Vagina (tissue), 2 donors: ENCODE measurements around the gene MAGOHB. TPM values are rescaled to one million over a fixed set of nuclear protein-coding genes. Genes with fewer than 3 reads are reported as not detected.

Experiments used
- DNase-seq, 2 donors: peaks; one replicate each; pipeline ENCODE4 v3.0.0-alpha.2; 2017; ENCODE audit errors: extremely low spot score in 2 of 2
- H3K27ac ChIP-seq: fragments of 200-600 bp; sonication (generic); one replicate; pipeline ENCODE4 v1.5.1; 2019
- H3K27me3 ChIP-seq: fragments of 200-600 bp; sonication (generic); one replicate; pipeline ENCODE4 v1.5.1; 2019
- H3K36me3 ChIP-seq, 2 donors: fragments of 200-600 bp; sonication (generic); one replicate each; pipeline ENCODE4 v1.5.1; 2017 to 2019
- H3K4me1 ChIP-seq: fragments of 200-600 bp; sonication (generic); one replicate; pipeline ENCODE4 v1.5.1; 2019
- H3K4me3 ChIP-seq, 2 donors: fragments of 200-600 bp; sonication (generic); 1 replicate in 1 of 2; 2 replicates in 1 of 2; pipeline ENCODE4 v1.5.1; 2016 to 2019
- H3K9me3 ChIP-seq: fragments of 200-600 bp; sonication (generic); one replicate; pipeline ENCODE4 v1.5.1; 2019
- CTCF ChIP-seq, 3 experiments: fragments of 450-650 bp in 2 of 3; fragments of 200-600 bp in 1 of 3; sonication (generic) in 1 of 3; IDR thresholded peaks; one replicate each; pipeline ENCODE4 v1.5.1; 2017 to 2019; ENCODE audit warnings: antibody characterized with exemption in 3 of 3, mild to moderate bottlenecking in 2 of 3, moderate library complexity in 2 of 3
- POLR2A ChIP-seq, 2 donors: fragments of 450-650 bp; IDR thresholded peaks; one replicate each; pipeline ENCODE4 v1.6.1; 2017; ENCODE audit warnings: antibody characterized with exemption in 2 of 2, mild to moderate bottlenecking in 2 of 2, moderate library complexity in 2 of 2
- POLR2AphosphoS5 ChIP-seq, 2 donors: sonication (generic); formaldehyde crosslinking; IDR thresholded peaks; one replicate each; pipeline ENCODE4 v1.9.0; 2017; ENCODE audit warnings: antibody characterized with exemption in 2 of 2, mild to moderate bottlenecking in 2 of 2, low read depth in 1 of 2; ENCODE audit not compliant: insufficient read depth in 1 of 2
- intact Hi-C: fragments of 100-400 bp; cut with DNase I; formaldehyde crosslinking; loops from one replicate; pipeline ENCODE4 v1.15.1; 2023
- total RNA-seq: library from RNA; depleted of rRNA; stranded (reverse); fragments of >200 nt; gene quantifications from one replicate; pipeline ENCODE4 v1.2.3, GENCODE V29; 2016

Gene MAGOHB
- total RNA-seq, 1 donor from 2014 or later = 7.9 TPM

GRCh38 chr12:10623131-10623530, 9.7 kb upstream of the MAGOHB start:
- intact Hi-C loops = no loop called here
- no peaks in the 10 kb centered on the region for H3K27me3 ChIP-seq
- H3K4me1 ChIP-seq = no peaks in the 10 kb centered on the region
- no peak overlapping the region for H3K27ac ChIP-seq
- TF ChIP-seq POLR2AphosphoS5 (IDR thresholded peaks at IDR 0.05; ENCODE audit: insufficient read depth in 1 of 2, low read depth in 1 of 2) (no peak), CTCF (IDR thresholded peaks at IDR 0.05) (no peak), POLR2A (IDR thresholded peaks at IDR 0.05) (no peak)
- H3K4me3 ChIP-seq = no peak overlapping the region
- no peaks in the 10 kb centered on the region for H3K9me3 ChIP-seq
- DNase-seq = no peak
- H3K36me3 ChIP-seq = no peaks in the 10 kb centered on the region

- no peak for DNase-seq
- Histone ChIP-seq H3K27me3 (no peaks in the 10 kb centered on the region), H3K27ac (no peak overlapping the region), H3K36me3 (no peaks in the 10 kb centered on the region), H3K9me3 (no peaks in the 10 kb centered on the region), H3K4me3 (no peak overlapping the region), H3K4me1 (no peaks in the 10 kb centered on the region)
- intact Hi-C loops = no loop called here
- no peak for TF ChIP-seq POLR2AphosphoS5 (IDR thresholded peaks at IDR 0.05; ENCODE audit: insufficient read depth in 1 of 2, low read depth in 1 of 2)
- TF ChIP-seq CTCF (IDR thresholded peaks at IDR 0.05) = no peak
- no peak for TF ChIP-seq POLR2A (IDR thresholded peaks at IDR 0.05)
Measured at GRCh38 chr12:10621278-10621677, 7.9 kb upstream of the MAGOHB start.

- no peaks in the 10 kb centered on the region for H3K4me1 ChIP-seq
- H3K36me3 ChIP-seq = no peaks in the 10 kb centered on the region
- TF ChIP-seq POLR2AphosphoS5 (IDR thresholded peaks at IDR 0.05; ENCODE audit: insufficient read depth in 1 of 2, low read depth in 1 of 2) = no peak
- TF ChIP-seq POLR2A (IDR thresholded peaks at IDR 0.05) = no peak
- no peak for TF ChIP-seq CTCF (IDR thresholded peaks at IDR 0.05)
- no peak overlapping the region for H3K27ac ChIP-seq
- H3K4me3 ChIP-seq = no peak overlapping the region
- no peak for DNase-seq
- no peaks in the 10 kb centered on the region for H3K27me3 ChIP-seq
- H3K9me3 ChIP-seq = no peaks in the 10 kb centered on the region
- intact Hi-C loops = no loop called here
Measured at GRCh38 chr12:10620078-10620779, 6.8 kb upstream of the MAGOHB start.

GRCh38 chr12:10618338-10618987, 5.1 kb upstream of the MAGOHB start:
- TF ChIP-seq POLR2AphosphoS5 (IDR thresholded peaks at IDR 0.05; ENCODE audit: insufficient read depth in 1 of 2, low read depth in 1 of 2) (no peak), CTCF (IDR thresholded peaks at IDR 0.05) (no peak), POLR2A (IDR thresholded peaks at IDR 0.05) (no peak)
- no peaks in the 10 kb centered on the region for H3K4me1 ChIP-seq
- no peaks in the 10 kb centered on the region for H3K36me3 ChIP-seq
- H3K27me3 ChIP-seq = no peaks in the 10 kb centered on the region
- no peak overlapping the region for H3K27ac ChIP-seq
- no peak overlapping the region for H3K4me3 ChIP-seq
- intact Hi-C loops = no loop called here
- no peaks in the 10 kb centered on the region for H3K9me3 ChIP-seq
- DNase-seq = no peak

GRCh38 chr12:10617863-10618262, 4.5 kb upstream of the MAGOHB start:
- H3K9me3 ChIP-seq = no peaks in the 10 kb centered on the region
- peaks cover under 1% of the 10 kb centered on the region for H3K4me1 ChIP-seq
- H3K36me3 ChIP-seq = no peaks in the 10 kb centered on the region
- no peak overlapping the region for H3K27ac ChIP-seq
- no peaks in the 10 kb centered on the region for H3K27me3 ChIP-seq
- no peak for DNase-seq
- no peak overlapping the region for H3K4me3 ChIP-seq
- TF ChIP-seq POLR2AphosphoS5 (IDR thresholded peaks at IDR 0.05; ENCODE audit: insufficient read depth in 1 of 2, low read depth in 1 of 2) (no peak), POLR2A (IDR thresholded peaks at IDR 0.05) (no peak), CTCF (IDR thresholded peaks at IDR 0.05) (no peak)
- intact Hi-C loops = no loop called here
